Activated naive CD8-positive, alpha-beta T cell treated with anti-CD3 and anti-CD28 coated beads for 36 hours (primary cell): Measurements from ENCODE around the gene CCDC174. TPM values are rescaled to one million over a fixed set of nuclear protein-coding genes. Genes with fewer than 3 reads are reported as not detected.
A peak's percentile ranks its signal among the peaks of the same experiment; 100 is the strongest.

ENCODE experiments used
- DNase-seq: peaks from one replicate; pipeline ENCODE4 v3.0.0; 2021
- H3K27ac Mint-ChIP-seq: one replicate; pipeline ENCODE4 v1.8.0; 2022; ENCODE audit warnings: mild to moderate bottlenecking, moderate library complexity, mixed read lengths
- H3K27me3 Mint-ChIP-seq: one replicate; pipeline ENCODE4 v1.8.0; 2022; ENCODE audit warnings: mild to moderate bottlenecking, mixed read lengths
- H3K36me3 Mint-ChIP-seq: one replicate; pipeline ENCODE4 v1.8.0; 2021; ENCODE audit warnings: mild to moderate bottlenecking, mixed read lengths
- H3K4me1 Mint-ChIP-seq: one replicate; pipeline ENCODE4 v1.8.0; 2021; ENCODE audit warnings: mixed read lengths
- H3K4me3 Mint-ChIP-seq: one replicate; pipeline ENCODE4 v1.8.0; 2022; ENCODE audit warnings: mild to moderate bottlenecking, moderate library complexity, mixed read lengths
- H3K9me3 Mint-ChIP-seq: one replicate; pipeline ENCODE4 v1.8.0; 2022; ENCODE audit warnings: mixed read lengths
- total RNA-seq, 2 experiments: library from RNA; stranded (reverse); gene quantifications; one replicate each; pipeline ENCODE4 v1.2.3, GENCODE V29; 2021

Gene CCDC174
- total RNA-seq, 2 experiments from 2014 or later, result 16.1 to 18.6 TPM

DNA sequence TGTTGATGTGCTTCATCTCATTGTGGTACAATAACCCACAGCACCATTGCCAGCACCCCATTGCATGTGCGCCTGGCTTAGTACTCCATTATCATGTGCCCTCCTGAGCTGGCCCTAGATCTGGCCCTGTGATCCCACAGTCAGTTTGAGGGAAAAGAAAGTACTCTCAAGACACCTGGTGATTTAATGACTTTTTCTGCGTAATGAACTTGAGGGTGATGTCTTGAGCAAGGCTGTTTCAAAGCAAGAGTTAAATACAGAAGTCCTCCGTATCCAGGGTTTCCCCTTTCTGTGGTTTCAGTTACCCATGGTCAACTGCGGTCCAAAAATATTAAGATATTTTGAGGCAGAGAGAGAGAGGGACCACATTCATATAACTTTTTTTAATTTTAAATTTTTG lies 39.7 kb downstream of the CCDC174 start:
- no peaks in the 10 kb centered on the region for H3K27me3 Mint-ChIP-seq
- peaks cover 3% of the 10 kb centered on the region for H3K36me3 Mint-ChIP-seq
- peaks cover 3% of the 10 kb centered on the region for H3K9me3 Mint-ChIP-seq
- H3K4me1 Mint-ChIP-seq, result peaks cover 11% of the 10 kb centered on the region
- DNase-seq, result no peak
- no peak overlapping the region for H3K27ac Mint-ChIP-seq
- no peak overlapping the region for H3K4me3 Mint-ChIP-seq

DNA sequence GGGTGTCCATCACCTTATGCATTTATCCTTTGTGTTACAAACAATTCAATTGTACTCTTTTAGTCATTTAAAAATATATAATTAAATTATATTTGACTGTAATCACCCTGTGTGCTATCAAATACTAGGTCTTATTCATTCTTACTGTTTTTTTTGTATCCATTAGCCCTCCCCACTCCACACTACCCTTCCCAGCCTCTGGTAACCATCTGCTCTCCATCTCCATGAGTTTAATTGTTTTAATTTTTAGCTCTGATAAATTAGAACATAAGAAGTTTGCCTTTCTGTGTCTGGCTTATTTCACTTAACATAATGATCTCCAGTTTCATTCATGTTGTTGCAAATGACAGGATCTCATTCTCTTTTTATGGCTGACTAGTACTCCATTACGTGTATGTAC lies 40.2 kb downstream of the CCDC174 start:
- no peaks in the 10 kb centered on the region for H3K27me3 Mint-ChIP-seq
- H3K36me3 Mint-ChIP-seq, result peaks cover 3% of the 10 kb centered on the region
- H3K27ac Mint-ChIP-seq, result no peak overlapping the region
- DNase-seq, result no peak
- H3K4me1 Mint-ChIP-seq, result peaks cover 11% of the 10 kb centered on the region
- H3K4me3 Mint-ChIP-seq, result no peak overlapping the region
- H3K9me3 Mint-ChIP-seq, result peaks cover 3% of the 10 kb centered on the region

DNA sequence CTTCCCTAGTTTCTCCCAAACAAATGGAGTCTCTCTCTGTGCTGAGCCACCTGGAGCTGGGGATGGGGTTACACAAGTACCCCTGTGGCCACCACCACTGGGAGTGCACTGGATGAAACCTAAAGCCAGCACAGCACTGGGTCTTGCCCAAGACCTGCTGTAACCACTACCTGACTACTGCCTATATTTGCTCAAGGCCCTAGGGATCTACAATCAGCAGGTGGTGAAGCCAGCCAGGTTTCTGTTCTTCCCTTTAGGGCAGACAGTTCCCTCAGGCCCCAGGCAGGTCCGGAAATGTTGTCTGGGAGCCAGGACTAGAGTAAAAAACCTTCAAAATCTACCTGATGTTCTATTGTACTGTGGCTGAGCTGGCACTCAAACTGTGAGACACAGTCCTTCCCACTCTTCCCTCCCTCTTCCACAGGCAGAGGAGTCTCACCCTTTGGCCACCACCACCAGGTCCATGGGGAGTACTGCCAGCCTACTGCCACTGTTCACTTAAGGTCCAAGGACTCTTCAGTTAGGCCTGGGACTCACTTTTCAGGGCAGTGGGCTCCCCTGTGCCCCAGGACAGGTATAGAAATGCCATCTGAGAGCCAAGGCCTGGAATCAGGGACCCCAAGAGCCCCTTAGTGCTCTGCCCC lies 47.2 kb downstream of the CCDC174 start:
- H3K27me3 Mint-ChIP-seq, result peaks cover 3% of the 10 kb centered on the region
- H3K27ac Mint-ChIP-seq, result no peak overlapping the region
- H3K9me3 Mint-ChIP-seq, result peaks cover 2% of the 10 kb centered on the region
- H3K4me3 Mint-ChIP-seq, result no peak overlapping the region
- H3K4me1 Mint-ChIP-seq, result no peaks in the 10 kb centered on the region
- peaks cover 9% of the 10 kb centered on the region for H3K36me3 Mint-ChIP-seq
- DNase-seq, result no peak

DNA sequence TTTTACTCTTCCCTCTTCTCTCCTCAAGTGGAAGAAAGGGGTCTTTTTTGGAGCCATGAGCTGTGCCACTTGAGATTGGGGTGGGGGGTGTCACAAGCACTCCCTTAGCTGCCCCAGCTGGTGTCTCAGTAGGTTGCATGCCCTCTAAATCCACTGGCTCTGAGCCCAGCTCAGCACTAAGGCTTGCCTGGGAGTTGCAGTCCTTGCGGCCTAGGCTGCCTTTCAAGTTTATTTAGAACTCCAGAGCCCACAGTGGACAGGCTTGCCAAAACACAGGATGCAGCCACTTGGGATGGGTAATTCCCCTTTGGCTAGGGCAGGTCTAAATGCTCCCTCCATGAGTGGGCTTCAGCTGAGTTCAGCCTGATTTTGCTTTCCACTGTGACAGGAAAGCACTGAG lies 48.1 kb downstream of the CCDC174 start:
- Mint-ChIP-seq H3K27ac (no peak overlapping the region), H3K9me3 (no peaks in the 10 kb centered on the region), H3K4me3 (no peak overlapping the region), H3K36me3 (peaks cover 6% of the 10 kb centered on the region), H3K27me3 (peaks cover 3% of the 10 kb centered on the region), H3K4me1 (no peaks in the 10 kb centered on the region)
- no peak for DNase-seq

DNA sequence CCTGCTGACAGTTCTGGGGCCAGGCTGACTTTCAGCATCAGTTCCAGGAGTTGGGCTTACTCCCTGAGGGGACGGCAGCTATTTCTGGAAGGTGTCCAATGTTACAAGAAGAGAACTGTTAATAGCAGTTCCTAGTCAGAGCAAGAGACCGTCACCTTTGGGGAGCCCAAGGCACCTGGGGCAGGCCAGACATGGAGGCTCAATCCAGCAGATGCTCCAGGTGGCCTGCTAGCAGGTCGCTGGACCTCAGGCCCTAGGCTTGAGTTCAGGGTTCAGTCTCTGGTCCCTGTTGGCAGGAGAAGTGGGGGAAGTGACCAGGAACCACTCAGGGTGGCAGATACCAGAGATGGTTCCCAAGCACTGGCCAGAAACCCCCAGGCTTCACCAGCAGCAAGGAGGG lies 49.3 kb downstream of the CCDC174 start:
- Mint-ChIP-seq H3K4me1 (no peaks in the 10 kb centered on the region), H3K27me3 (peaks cover 3% of the 10 kb centered on the region), H3K9me3 (no peaks in the 10 kb centered on the region), H3K36me3 (peaks cover 6% of the 10 kb centered on the region), H3K4me3 (no peak overlapping the region), H3K27ac (no peak overlapping the region)
- DNase-seq, result no peak

DNA sequence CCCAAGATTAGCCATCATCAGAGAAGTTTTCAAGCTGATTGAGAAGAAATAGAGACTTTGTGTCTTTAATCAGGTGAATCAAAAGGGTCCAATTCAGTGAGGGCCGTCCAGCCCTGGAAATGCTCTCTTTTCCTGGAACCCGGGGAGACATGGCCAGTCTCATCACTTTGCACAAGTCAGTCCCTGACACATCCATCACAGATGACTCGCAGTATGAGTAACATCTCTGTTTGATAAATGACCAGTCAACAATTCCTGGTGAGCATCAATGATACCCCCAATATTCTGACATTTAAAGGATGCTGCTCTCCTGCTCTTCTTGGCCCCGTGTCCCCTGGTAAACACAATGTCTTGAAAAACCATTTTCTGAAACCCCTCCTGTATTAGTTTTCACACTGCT lies 50.1 kb downstream of the CCDC174 start:
- H3K4me3 Mint-ChIP-seq, result no peak overlapping the region
- H3K4me1 Mint-ChIP-seq, result no peaks in the 10 kb centered on the region
- peaks cover 3% of the 10 kb centered on the region for H3K27me3 Mint-ChIP-seq
- peaks cover 6% of the 10 kb centered on the region for H3K36me3 Mint-ChIP-seq
- DNase-seq, result no peak
- H3K9me3 Mint-ChIP-seq, result no peaks in the 10 kb centered on the region
- no peak overlapping the region for H3K27ac Mint-ChIP-seq

DNA sequence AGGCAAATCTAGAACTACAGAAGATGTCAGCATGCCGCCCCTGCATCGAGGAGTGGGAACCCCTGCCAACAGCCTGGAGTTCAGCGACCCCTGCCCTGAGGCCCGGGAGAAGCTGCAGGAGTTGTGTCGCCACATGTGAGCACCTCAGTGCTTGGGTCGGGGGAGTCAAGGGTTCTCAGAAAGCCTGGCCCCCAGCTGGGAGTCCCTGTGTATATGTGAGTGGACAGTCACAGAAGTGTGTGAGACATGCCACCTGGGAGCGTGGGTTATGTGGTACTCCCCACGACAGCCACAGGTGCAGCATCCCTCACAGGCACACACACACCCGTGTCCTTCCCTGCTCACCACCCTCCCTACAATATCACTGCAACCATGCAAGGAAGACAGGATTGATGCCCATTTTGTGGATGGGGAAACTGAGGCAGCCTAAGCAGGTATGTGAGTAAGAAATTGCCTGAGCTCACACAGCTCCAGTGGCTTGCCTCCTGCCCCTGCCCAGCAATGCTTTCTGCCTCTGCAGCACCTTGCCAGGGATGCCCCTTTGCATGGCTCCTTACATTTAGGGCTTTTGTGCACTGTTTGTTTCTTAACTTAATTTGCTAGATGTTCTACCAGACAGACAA lies 51.7 kb downstream of the CCDC174 start:
- no peaks in the 10 kb centered on the region for H3K4me1 Mint-ChIP-seq
- peaks cover under 1% of the 10 kb centered on the region for H3K36me3 Mint-ChIP-seq
- DNase-seq, result no peak
- H3K27me3 Mint-ChIP-seq, result peaks cover 3% of the 10 kb centered on the region
- no peaks in the 10 kb centered on the region for H3K9me3 Mint-ChIP-seq
- no peak overlapping the region for H3K27ac Mint-ChIP-seq
- no peak overlapping the region for H3K4me3 Mint-ChIP-seq

DNA sequence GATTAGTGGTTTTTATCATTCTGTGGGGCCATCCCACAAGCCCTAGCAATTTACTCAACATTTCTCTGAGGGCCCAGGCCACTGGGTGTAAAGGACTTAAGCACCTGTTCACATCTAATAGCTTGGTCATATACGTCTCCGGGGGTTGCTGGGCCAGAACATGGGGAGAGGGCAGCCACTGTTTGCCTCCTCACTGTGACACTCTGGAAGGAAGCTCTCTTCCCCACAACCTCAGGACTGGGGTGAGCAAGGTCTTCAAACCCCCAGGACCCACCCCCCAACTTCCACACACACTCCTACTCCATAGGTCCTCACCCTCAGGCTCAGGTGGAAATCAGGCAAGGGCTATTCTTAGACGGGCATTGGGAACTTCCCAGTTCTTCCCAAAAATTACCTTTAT lies 52.2 kb downstream of the CCDC174 start:
- DNase-seq, result no peak
- no peaks in the 10 kb centered on the region for H3K4me1 Mint-ChIP-seq
- H3K4me3 Mint-ChIP-seq, result no peak overlapping the region
- no peak overlapping the region for H3K27ac Mint-ChIP-seq
- no peaks in the 10 kb centered on the region for H3K36me3 Mint-ChIP-seq
- no peaks in the 10 kb centered on the region for H3K9me3 Mint-ChIP-seq
- H3K27me3 Mint-ChIP-seq, result peaks cover 3% of the 10 kb centered on the region

DNA sequence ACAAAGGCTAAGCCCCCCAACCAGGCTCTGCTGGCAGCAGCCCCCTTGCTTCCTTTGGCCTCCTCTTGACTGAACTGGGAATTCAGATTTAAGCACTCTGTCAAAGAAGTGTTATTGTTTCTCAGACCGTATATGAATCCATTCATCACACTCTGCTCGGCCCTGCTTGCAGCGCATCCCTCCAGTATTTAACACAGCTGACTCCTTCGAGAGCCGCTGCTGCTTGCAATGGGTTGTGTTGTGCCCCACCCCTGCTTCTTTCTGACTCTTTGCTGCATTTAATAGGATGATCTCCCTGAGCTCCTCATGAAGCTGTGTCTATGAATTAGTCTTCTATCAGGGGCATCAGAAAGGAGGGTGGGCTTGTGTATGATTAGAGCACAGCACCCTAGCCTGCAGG lies 54.5 kb downstream of the CCDC174 start:
- Mint-ChIP-seq H3K9me3 (no peaks in the 10 kb centered on the region), H3K4me3 (no peak overlapping the region), H3K27ac (no peak overlapping the region), H3K27me3 (peaks cover 3% of the 10 kb centered on the region), H3K4me1 (no peaks in the 10 kb centered on the region), H3K36me3 (peaks cover 2% of the 10 kb centered on the region)
- no peak for DNase-seq

DNA sequence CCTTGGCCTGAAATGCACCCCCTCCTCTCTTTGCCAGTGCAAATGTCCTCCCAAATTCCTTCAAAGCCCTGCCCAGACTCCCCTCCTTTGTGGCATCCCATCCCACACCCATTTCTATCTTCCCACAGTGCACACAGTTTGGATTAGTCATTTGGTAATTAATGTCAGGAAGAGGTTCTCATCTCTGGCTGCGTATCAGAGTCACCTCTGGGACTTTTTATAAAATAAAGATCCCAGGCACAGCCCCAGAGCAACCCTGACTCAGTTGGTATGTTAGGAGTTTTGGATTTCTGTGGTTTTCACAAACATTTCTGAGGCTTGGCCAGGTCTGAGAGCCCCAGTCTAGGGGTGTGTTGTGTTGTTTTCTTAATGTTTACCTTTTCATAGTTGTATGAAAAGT lies 65.0 kb downstream of the CCDC174 start:
- Mint-ChIP-seq H3K27me3 (no peaks in the 10 kb centered on the region), H3K4me1 (no peaks in the 10 kb centered on the region), H3K4me3 (no peak overlapping the region), H3K9me3 (peaks cover 5% of the 10 kb centered on the region), H3K27ac (no peak overlapping the region), H3K36me3 (peaks cover 4% of the 10 kb centered on the region)
- no peak for DNase-seq

DNA sequence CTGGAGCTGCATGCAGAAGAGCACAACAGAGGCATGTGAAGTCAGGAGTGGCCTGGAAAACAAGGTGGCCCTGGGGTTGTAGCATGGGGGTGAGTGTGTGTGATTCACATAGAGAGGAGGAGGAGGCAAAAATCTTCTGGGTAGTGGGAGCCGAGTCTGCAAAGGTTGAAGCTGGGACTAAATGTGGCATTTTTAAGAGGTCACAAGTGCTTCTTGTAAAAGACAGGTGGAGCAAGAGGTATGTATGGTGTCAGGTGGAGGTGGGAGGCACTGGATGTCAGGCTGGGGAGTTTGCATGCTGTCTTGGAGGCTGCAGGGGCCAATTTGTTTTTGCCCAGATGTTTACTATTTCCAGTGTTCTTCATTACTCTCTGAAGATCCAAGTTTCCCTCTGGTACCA lies 65.7 kb downstream of the CCDC174 start:
- no peak overlapping the region for H3K4me3 Mint-ChIP-seq
- H3K9me3 Mint-ChIP-seq, result peaks cover 5% of the 10 kb centered on the region
- H3K36me3 Mint-ChIP-seq, result peaks cover 6% of the 10 kb centered on the region
- no peaks in the 10 kb centered on the region for H3K4me1 Mint-ChIP-seq
- no peaks in the 10 kb centered on the region for H3K27me3 Mint-ChIP-seq
- no peak overlapping the region for H3K27ac Mint-ChIP-seq
- DNase-seq, result no peak

DNA sequence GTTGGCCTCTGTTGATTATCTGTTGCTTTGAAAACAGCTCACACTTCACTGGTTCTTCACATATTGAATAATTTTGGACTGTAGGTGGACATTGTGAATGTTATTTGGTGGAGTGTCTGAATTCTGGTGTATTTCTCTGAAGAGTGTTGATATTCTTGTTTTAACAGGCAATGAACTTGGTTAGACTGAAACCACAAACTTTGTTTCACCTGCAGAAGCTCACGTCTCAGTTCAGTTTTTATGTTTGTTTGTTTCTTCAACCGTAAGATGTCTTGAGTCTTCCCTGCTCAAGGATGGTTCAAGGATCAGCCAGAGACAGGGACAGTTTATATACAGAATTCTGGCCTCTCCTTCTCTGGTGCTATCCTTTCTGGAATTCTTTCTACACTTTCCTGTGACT lies 67.0 kb downstream of the CCDC174 start:
- H3K36me3 Mint-ChIP-seq, result peaks cover 2% of the 10 kb centered on the region
- H3K27ac Mint-ChIP-seq, result peak overlapping the region; percentile 12
- H3K9me3 Mint-ChIP-seq, result no peaks in the 10 kb centered on the region
- DNase-seq, result no peak
- no peak overlapping the region for H3K4me3 Mint-ChIP-seq
- H3K27me3 Mint-ChIP-seq, result no peaks in the 10 kb centered on the region
- H3K4me1 Mint-ChIP-seq, result no peaks in the 10 kb centered on the region

DNA sequence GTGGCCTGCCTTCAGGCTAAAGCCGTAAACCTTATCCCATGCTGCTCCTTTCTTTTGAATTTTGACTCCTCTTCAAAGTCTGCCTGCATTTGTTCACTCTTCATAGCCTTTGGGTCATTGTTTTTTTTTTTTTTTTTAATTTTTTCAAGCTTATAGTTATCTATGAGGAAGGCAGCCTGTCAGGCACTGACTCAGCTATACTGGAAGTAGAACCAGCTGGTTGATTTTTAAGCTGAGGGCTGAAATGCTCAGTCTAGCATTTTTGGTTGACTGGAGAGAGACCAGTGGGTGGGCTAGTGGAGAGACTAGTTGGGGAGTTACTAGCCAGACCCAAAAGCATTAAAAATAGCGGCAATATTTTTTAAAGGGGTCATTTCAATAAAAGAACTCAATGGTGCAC lies 67.4 kb downstream of the CCDC174 start:
- H3K27me3 Mint-ChIP-seq, result no peaks in the 10 kb centered on the region
- no peak for DNase-seq
- no peaks in the 10 kb centered on the region for H3K4me1 Mint-ChIP-seq
- H3K36me3 Mint-ChIP-seq, result peaks cover 2% of the 10 kb centered on the region
- no peaks in the 10 kb centered on the region for H3K9me3 Mint-ChIP-seq
- H3K4me3 Mint-ChIP-seq, result no peak overlapping the region
- no peak overlapping the region for H3K27ac Mint-ChIP-seq

DNA sequence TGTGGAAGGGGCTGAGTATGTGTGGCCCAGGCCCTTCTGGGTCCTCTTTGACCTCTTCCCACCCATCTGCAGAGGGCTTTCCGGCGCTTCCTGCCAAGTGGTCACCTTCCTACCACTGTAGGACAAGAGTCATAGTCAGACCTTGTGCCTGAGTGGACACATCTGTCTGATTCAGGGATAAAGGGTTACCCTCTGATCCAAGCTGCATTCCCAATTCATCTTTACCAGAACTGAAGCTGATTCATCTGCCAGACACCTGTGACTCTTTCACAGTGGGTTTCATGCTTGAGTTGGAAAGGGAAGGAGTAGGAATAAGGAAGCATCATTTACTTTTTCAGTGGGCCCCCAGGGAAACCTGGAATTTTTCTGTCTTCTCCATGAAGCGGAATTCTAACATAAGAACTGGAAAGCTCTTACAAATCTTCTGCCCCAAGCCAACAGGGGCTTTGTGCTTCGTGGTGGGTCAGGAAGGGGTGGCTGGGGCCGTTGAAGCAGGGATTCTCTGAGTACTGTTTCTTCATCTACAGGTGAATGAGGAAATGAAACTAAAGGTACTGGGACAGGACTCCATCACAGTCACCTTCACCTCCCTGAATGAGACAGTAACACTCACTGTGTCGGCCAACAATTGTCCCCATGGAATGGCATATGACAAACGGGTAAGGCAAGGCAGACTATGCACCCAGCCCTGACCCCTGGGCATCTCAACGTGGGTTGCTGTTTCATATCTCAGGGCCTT lies 69.7 kb downstream of the CCDC174 start:
- no peaks in the 10 kb centered on the region for H3K4me1 Mint-ChIP-seq
- no peak overlapping the region for H3K27ac Mint-ChIP-seq
- DNase-seq, result no peak
- H3K9me3 Mint-ChIP-seq, result no peaks in the 10 kb centered on the region
- H3K27me3 Mint-ChIP-seq, result no peaks in the 10 kb centered on the region
- H3K4me3 Mint-ChIP-seq, result no peak overlapping the region
- peaks cover 2% of the 10 kb centered on the region for H3K36me3 Mint-ChIP-seq
